DMS53 (cell line): ENCODE measurements around the gene ZNF689.
A peak's percentile ranks its signal among the peaks of the same experiment; 100 is the strongest.

ENCODE experiments used
- DNase-seq: peaks from one replicate; lab custom pipeline; 2025; lab: John Stamatoyannopoulos, UW

ZNF689 gene

GRCh38 chr16:30562021-30562420, 48.2 kb downstream of the ZNF689 start:
- DNase-seq, result peak; percentile 43

DNA sequence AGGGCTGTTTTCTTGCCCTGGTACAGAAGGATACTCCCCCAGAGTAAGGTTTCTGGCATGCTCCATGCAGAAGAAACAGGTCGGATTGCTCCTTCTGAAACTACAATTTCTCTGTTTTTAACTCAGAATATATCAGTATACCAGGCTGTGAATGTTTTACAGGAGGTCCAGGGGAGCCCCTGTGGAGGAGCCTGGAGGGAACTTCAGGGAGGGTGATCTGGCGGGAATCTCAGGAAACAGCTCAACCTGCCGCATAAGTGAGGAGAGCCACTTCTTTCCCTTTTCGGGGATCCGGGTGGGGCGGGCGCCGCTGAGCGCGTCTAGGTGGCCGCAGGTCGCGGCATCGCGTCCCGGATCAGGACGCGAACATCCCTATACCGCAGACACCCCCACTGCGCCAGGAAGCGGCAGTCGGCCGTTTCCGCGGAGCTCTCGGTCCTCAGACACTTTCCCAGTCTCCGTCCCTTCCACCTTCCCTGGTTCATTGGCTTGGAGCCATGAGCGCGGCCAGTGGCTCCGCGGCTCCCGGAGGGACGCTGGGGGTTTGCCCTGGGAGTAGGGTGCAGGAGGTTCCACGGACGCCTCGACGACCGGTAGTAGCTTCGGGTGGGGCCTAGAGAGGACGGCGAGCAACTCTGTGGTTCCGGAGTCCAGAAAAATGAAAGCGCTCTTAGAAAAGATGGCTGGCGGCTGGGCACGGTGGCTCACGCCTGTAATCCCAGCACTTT, 48.9 kb downstream of the ZNF689 start:
- DNase-seq, result peak; percentile 64

GRCh38 chr16:30559690-30560089, 50.5 kb downstream of the ZNF689 start:
- no peak for DNase-seq

DNA sequence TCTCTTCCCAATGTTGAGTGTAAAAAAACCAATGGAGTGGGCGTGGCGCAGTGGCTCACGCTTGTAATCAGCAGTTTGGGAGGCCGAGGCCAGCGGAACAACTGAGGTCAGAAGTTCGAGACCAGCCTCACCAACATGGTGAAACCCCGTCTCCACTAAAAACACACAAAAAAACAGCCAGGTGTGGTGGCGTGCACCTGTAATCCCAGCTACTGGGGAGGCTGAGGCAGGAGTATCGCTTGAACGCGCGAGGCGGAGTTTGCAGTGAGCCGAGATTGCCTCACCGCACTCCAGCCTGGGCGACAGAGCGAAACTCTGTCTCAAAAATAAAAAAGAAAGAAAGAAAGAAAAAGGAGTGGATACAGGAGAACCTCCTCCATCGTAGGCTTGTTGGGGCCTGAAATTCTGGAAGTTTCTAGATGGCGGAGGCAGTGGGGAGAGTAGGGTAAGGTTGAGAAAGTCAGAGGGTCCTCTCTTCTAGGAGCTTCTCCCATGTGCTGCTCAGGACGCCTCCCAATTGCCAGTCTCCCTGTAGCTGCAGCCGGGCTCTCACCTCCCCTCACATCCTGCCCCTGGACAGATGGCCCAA, 51.3 kb downstream of the ZNF689 start:
- no peak for DNase-seq

- peak; percentile 98 for DNase-seq
Observed at GRCh38 chr16:30557957-30558788, 52.0 kb downstream of the ZNF689 start, which contains the start of gene ZNF764. Gene ZNF764, minus strand, starts transcription at chr16:30558374. Its CDS starts 192 bp downstream, at chr16:30558182.

GRCh38 chr16:30557707-30557956, 52.6 kb downstream of the ZNF689 start:
- peak; percentile 54 for DNase-seq

DNA sequence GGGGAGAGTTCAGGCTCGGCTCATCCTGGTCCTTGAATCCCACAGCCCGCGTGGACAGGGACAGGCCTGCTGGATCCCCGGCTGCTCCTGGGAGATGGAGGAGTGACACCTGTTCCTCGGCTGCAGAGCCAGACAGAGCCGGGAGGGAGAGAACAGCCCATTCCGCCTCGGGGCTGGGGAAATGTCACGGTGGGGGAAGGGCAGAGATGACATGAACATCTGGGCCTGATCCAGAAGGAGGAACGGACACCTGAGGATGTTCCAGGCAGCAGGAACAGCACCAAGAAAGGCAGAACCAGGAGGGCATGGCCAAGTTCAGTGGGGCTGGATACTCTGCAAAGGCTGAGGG, 54.1 kb downstream of the ZNF689 start:
- DNase-seq, result no peak

DNA sequence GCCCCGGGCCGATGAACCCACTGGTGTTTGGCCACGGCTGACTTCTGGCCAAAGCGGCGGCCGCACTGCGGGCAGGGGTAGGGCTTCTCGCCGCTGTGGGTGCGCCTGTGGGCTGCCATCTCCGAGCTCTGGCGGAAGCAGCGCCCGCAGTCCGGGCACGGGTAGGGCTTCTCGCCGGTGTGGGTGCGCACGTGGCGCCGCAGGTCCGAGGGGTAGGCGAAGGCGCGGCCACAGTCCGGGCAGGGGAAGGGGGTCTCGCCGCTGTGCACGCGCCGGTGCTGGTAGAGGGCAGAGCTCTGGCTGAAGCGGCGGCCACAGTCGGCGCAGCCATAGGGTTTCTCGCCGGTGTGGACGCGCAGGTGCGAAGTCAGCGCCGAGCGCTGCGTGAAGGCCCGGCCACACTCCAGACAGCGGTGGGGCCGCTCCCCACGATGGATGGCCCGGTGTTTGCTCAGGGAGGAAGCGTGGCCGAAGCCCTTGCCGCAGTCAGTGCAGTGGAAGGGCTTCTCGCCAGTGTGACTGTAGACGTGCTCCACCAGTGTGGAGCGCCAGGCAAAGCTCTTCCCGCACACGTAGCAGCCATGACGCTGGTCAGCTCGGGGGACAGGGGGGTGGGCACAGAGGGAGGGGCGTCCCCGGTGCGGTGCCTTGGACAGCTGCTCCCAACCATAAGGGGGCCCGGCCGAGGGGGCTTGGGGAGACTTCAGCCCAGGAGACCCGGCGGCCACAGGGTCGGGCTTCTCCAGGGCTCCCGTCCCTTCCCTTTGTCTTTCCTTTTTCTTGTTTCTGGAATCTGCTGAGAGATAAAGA, 54.7 kb downstream of the ZNF689 start:
- no peak for DNase-seq

DNA sequence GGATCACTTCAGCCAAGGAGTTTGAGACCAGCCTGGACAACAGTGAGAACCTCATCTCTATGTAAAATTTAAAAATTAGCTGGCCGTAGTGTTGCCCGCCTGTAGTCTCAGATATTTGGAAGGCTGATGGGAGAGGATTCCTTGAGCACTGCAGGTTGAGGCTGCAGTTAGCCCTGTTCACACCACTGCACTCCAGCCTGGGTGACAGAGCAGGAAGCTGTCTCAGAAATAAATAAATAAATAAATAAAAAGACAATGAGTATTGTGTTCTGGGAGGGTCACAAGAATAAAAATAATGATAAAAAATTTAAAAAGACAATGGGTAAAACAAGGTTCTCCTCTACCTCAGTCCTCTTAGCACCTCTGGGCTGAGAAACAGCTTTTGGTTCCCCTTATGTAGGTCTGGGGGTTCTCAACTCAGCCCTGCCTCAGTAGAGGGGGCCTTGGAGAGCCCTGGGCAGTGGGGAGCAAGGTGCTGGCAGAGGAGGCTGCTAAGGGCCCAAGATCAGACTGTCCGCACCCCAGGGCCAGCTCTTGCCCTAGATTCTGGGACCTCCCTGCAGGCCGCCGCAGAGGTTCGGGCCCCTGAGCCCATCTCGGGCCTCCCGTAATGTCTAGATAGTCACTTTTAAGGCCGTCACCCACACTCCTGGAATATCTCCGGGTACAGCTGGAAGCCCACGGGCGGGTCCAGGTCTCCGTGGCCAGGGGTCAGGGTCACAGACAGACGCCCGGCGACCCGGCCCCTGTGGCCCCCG, 55.5 kb downstream of the ZNF689 start:
- DNase-seq, result no peak

DNA sequence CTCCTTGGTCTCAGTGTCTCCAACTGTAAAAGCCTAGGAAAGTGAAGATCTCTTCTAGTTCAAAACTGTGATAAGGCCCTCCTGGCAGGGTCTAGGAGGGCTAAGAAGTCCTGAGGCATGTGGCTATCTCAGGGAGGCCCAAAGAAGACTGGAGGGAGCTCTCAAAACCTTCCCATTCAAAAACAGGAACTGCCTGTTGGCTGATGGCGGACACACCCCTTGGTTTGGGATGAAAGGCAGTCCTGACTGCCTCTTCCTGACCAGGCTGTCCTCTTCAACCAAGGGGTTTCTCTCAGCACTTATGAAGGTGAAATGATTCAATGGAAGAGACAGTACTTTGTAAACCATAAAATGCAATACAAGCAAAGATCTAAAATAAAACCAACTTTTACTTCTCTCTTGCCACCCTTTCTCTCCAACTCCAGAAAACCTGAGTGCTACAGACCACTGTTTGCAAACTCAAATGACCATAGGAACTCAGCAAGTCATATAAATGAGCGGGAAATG, 56.7 kb downstream of the ZNF689 start:
- no peak for DNase-seq

GRCh38 chr16:30552956-30553355, 57.2 kb downstream of the ZNF689 start:
- no peak for DNase-seq
